GM10847 (cell line): Measurements from ENCODE around the gene TMEM184C.

Experiments
- POLR2A ChIP-seq: IDR thresholded peaks from 2 replicates; pipeline ENCODE4 v1.6.1; 2011; ENCODE audit not compliant: insufficient read length; ENCODE audit errors: extremely low read depth

TMEM184C gene

GRCh38 chr4:147617173-147617840, at the start of gene TMEM184C:
TSS of gene TMEM184C (plus strand) at chr4:147617397. CDS start at chr4:147617957, 560 bp downstream.
- peak; percentile 57 for TF ChIP-seq POLR2A

GRCh38 chr4:147570616-147571015, 46.6 kb upstream of the TMEM184C start:
- TF ChIP-seq POLR2A, result no peak

- TF ChIP-seq POLR2A, result no peak
Measured at GRCh38 chr4:147571036-147571770, 46.0 kb upstream of the TMEM184C start.

- no peak for TF ChIP-seq POLR2A
Measured at GRCh38 chr4:147576084-147576483, 41.1 kb upstream of the TMEM184C start.

DNA sequence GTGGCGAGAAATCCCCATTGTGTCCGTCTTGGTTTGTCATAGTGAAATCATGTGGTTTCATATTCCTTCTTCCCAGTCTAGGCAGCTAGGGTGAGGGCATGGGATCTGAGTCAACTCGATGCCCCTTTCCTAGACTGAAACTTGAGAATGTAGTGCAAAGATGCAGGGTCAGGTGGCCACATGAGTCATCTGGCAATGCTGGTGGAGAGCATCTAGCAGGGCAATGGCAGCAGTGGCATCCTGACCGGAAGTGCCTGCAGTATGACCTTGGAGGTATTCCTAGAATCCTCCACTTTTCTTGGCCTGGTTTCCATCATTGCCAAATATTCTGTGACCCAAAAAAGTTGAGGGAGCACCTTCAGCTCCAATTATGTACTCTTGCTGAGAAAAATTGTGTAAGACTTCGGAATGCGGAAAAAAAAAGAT, 39.1 kb upstream of the TMEM184C start:
- TF ChIP-seq POLR2A, result no peak

DNA sequence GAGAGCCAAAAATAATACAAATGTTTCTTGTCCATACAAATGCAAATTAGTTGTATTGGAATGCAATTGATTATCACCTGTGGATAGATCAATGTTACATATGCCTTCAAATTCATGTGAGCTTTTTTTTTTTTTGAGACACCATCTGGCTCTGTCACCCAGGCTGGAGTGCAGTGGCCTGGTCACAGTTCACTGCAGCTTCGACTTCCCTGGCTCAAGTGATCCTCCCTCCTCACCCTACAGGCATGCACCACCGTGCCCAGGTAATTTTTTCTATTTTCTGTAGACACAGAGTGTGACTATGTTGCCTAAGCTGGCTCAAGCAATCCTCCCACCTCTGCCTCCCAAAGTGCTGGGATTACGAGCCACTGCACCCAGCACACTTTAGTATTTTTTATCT, 38.6 kb upstream of the TMEM184C start:
- no peak for TF ChIP-seq POLR2A

DNA sequence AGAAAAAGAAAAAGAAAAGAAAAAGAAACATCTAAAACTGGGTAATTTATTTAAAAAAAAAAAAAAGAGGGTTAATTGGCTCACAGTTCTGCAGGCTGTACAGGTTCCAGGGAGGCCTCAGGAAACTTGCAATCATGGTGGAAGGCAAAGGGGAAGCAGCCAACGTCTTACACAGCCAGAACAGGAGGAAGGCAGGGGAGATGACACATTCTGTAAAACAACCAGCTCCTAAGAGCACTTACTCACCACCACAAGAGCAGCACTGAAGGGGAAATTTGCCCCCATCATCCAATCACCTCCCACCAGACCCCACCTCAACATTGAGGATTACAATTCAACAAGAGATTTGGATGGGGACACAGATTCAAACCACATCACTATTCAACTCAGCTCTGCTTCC, 36.8 kb upstream of the TMEM184C start:
- no peak for TF ChIP-seq POLR2A

DNA sequence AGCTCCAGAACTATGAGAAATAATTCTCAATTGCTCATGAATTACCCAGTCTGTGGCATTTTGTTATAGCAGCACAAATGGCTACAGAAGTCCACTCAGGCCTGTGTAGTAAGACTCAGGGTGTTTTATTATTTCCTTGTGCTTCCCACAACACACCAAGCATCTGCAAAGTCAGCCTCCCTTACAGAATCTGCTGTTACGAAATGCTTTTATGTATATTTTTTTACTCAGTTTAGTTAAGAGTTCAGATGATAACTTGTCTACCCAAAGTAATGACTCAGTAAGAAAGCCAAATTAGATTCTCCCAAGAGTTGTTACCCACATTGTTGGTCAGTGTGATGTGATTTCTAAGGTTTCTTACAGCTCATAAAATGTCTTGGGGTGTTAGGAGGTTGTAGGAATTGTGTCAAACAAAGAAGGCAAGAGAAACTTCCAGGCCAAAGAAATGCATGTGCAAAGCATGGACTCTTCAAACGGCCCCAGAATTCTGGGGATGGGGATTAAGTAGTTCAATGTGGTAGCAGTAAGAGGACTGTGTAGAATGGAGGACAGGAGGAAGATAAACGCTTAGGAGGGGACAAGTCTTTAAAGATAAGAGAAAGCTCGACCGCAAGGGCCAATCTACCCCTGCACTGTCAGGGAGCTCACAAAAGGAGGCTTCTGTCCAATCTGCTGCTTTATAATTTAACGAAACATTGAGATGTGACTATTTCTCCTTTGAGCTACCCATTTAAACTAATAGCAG, 35.4 kb upstream of the TMEM184C start:
- no peak for TF ChIP-seq POLR2A

DNA sequence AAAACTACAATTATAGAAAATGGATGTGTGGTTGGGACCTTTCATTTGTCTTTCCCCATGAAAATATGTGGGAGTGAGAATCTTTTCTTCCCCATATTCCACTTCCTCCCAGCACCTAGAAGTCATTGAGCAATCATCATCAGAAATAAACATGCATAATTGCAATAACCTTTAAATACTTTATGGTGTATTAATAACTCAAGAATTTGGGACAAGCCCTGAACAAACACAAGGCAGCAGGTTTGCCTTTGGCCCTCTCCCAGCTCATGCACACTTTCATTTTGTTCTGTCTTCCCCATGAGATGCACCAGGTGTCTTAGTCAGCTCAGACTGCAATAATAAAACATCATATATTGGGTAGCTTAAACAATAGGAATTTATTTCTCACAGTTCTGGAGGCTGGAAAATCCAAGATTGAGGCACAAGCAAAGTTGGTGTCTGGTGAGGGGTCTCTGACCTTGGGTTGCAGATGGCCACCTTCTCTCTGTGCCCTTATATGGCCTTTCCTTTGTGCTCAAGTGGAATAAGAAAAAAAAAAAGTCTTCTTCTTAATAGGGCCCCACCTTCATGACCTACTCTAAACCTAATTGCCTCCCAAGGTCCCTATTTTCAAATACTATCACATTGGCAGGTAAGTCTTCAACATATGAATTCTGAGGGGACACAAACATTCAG, 34.7 kb upstream of the TMEM184C start:
- no peak for TF ChIP-seq POLR2A

DNA sequence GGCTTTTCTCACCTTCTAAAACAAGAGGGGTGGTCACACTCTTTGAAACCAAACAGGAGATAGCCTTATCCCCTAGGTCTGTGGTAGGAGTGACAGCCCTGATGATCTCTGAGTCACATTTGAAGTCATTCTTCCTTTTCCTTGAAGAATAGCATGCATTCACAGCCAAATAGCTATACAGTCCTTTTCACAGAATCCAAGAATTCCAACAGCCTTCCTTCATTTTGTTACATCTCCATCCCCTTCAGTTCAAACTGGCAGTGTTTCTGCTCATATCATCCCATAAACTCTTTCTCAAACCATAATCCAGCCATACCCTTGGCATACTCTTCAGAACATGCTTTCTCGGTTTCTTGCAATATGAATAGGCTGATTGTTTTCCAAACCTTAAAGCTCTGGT, 33.3 kb upstream of the TMEM184C start:
- TF ChIP-seq POLR2A, result no peak

GRCh38 chr4:147586032-147586431, 31.2 kb upstream of the TMEM184C start:
- no peak for TF ChIP-seq POLR2A

DNA sequence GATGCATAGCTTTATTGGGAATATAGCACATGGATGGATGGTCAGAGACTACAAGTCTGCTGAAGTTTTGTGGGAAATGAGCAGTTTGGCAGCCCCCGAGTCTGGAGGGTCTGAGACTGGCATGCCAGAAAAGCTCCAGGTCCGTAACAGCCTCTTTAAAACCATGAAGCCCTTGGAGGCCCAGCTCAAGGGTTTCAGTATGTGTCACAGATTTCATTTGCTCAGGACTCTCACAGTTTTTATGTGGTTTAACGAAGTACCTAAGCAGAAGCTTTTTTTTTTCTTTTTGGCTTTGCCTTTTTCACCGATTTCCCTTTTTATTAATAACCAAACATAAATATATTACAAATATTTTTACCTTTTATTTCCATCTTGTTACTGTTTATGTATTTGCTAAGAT, 30.6 kb upstream of the TMEM184C start:
- no peak for TF ChIP-seq POLR2A

DNA sequence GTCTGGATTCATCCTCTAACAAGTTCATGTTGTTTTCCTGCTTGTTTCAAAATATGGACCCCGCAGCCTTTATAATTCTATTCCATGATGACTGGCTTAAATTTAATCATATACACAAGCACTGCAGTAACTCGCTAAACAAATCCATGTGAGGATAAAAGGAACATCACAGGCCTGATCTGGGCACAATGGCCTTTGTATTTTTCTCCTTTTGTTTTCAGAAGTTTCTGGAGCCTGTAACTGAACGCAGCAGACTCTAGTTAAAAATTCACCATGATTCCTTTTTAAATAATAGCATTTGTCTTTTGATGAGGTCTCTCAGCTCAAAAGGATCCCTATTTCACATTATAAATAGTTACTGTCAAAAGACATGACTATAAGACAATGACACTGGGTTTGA, 30.2 kb upstream of the TMEM184C start:
- no peak for TF ChIP-seq POLR2A

- TF ChIP-seq POLR2A, result no peak
Measured at GRCh38 chr4:147589586-147589985, 27.6 kb upstream of the TMEM184C start.

GRCh38 chr4:147590249-147590920, 26.8 kb upstream of the TMEM184C start:
- TF ChIP-seq POLR2A, result no peak
